Medulla oblongata (tissue), 1 donor: Measurements from ENCODE around the gene C1orf50.
A peak's percentile ranks its signal among the peaks of the same experiment; 100 is the strongest.
"Not testable (repeated sequence)": the region's sequence is repeated elsewhere in the genome, so short reads cannot be mapped to it uniquely, and the experiment has no call there.

Experiments
- DNase-seq: peaks from one replicate; pipeline ENCODE4 v3.0.0-alpha.2; 2015; ENCODE audit errors: extremely low spot score

The C1orf50 gene

DNA sequence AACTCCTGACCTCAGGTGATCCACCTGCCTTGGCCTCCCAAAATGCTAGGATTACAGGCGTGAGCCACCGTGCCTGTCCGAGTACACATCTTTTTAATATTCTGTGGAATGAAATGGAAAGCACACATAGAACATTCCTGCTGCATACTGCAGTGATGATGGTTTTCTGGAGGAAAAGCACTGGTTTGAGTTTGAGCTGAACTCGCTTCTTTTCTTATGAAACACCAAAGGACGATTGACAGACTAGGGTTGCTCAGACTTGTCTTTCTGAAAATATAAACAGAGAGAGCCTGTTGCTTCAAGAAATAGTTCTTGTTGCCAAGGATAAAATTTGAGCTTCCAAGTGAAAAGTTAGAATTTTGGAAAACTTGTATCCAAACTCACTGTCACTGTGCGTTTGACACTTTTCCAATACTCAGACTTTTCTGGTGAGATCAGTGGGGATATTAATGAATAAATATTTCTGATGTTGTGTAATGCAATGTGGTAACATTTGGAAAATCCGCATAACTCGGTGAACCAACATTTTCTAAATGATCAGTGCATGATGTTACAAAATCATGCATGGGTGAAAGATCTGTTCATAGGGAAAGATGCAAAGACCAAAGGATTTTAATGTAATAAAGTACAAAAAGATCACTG, 34.9 kb downstream of the C1orf50 start:
- DNase-seq = no peak

DNA sequence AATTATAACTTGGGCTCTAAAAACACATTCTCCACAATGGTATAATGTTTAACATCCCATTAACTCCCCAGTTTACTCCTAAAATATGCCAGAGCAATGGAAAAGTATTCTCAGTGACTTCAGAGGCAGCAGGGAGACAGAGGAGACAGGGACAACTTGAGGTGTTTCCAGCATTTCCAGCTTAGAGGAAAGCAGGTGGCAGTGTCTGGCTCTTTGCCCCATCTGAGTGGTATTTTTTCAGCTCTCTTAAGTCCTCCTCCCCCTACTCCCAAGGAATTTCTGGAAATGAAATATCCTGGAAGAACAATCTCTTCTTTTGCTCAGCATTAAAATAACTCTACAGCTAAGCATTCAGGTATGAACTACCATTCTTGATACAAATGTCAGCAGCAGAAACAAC, 39.1 kb downstream of the C1orf50 start:
- DNase-seq = no peak

DNA sequence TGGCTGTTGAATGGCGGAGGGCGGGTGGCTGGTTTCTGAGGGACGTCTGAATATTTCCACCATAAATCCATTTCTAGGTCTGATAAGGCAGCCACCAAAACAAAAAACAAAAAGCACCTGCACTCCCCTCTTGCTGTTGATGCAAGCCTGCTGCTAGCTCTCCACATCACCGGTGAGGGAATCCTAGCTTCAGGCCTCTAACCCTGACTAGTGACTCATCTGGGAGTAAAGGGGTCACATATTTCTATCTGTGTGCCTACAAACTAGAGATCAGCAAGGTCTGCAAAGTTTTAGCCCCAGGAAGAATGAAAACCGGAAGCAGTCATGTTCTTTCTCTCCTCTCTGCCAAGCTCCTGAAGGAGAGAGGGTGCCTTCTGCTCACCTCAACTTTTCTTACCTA, 39.5 kb downstream of the C1orf50 start:
- no peak for DNase-seq

DNA sequence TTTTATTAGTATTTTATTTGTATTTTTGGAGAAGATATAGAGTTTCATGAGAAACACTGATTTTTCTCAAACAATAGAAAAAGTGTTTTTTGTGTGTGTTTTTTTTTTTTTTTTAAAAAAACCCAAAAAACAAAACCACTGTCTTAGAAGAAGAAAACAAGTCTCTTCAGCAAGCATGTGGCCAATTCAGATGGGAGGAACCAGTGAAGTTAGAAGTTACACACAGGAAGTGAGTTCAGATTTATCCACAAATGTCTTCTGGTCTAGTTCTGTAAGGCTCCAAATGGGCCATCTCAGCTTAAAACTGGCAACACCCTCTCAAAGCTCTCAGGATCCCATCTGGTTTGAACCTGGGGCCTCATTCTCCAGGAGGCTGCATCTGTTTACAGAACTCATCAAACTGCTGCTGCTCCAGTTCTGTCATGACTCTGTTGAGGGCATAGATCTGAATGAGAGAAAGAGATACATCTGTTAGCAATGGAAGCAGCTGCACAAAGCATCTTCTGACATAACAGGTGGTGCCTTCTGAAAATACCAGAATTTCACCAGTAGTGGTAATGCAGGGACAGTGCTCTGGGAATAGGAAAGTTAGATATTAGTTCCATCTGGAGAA, 40.1 kb downstream of the C1orf50 start:
- no peak for DNase-seq

DNA sequence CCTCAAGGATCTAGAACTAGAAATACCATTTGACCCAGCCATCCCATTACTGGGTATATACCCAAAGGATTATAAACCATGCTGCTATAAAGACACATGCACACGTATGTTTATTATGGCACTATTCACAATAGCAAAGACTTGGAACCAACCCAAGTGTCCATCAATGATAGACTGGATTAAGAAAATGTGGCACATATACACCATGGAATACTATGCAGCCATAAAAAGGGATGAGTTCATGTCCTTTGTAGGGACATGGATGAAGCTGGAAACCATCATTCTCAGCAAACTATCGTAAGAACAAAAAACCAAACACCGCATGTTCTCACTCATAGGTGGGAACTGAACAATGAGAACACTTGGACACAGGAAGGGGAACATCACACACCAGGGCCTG, 47.8 kb downstream of the C1orf50 start:
- not testable (repeated sequence) for DNase-seq

DNA sequence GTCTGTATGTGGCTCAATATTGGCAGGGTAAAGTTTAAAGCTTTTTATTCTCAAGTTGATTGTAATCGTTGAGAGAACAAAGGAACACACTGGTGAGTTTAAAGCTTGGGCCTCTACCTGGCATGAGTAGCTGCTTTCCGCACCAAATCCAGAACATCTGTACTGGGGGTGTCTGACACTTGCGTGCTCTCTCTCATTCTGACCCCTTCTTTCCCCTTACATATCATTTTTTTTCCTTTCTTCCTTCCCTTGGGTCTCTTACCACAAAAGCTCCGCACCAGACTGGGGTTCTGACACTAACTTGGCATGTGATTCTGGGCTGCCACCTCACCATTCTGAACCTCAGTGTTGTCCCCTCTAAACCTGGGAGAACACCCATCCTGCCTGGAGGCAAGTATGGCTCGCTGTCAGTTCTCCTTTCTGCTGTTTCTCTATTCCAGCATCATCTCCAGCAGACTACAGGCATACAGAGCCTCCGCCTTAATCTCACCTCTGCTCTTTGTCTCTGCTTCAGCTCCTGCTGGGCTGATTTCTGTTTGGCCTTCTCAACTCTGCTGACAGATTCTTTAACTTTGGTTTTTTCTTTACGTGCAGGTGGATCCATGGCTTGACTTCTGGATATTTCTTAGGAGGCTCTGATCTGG, 49.0 kb downstream of the C1orf50 start:
- no peak for DNase-seq

DNA sequence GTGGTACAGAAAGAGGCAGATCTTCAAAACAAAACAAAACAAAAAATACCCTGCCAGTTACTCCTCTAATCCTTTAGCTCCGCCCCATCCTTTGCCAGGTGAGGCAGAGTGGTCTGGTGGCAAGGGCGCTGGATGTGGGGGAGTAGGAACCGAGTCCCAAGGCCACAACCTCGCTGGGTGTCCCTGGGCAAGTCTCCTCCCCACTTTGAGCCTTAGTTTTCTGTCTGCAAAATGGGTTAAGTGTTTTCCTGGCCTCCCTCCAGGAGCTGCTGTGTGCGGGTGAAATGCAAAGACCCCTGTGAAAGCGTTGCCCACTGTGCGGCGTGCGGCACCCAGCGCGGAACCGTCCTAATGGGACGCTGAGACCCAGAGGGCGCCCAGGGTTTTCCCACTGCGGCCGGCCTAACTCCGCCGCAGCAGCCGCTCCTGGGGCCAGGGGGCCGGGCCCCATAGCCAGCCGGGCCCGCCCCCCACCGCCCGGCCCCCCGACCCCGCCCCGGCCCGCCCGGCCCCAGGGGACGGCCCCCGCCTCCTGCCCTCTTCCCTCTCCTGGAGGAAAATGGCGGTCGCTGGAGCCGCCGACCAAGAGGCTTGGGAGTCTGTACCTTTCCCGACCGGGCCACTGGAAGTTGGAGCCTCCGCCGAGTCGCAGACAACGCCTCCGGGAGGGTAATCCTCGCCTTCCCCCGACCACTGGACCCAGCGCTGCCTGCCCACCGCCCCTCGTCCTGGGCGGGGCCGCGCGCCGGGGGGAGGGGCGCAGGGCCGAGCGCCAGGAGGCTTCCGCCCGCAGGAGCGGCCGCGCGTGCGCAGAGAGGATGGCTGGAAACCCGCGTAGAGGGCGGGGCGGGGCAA, 49.8 kb downstream of the C1orf50 start, which contains the start of the genes ERMAP and SVBP:
Gene ERMAP (plus strand): TSS at position 538 of the 855 bp plus-strand sequence. CDS start 13,327 bp downstream, outside the sequence.
Gene SVBP (minus strand): TSS at position 813 of the 855 bp plus-strand sequence. CDS start 853 bp downstream, outside the sequence.
- DNase-seq = peak; percentile 93

DNA sequence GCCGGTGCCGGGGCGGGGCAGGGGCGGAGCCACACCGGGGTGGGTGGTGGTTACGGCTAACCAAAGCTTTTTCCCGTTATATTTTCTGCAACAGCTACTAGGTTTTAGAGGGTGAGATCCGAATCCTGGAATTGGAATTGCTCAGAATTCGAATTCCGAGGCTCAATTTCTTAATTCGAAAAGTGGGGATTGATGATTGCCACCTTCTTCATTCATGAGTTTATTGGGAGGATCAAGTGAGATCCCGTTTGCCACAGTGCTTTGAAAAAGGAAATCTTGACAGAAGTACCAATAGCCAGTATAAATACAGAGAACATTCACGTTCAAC, 50.4 kb downstream of the C1orf50 start:
- no peak for DNase-seq

DNA sequence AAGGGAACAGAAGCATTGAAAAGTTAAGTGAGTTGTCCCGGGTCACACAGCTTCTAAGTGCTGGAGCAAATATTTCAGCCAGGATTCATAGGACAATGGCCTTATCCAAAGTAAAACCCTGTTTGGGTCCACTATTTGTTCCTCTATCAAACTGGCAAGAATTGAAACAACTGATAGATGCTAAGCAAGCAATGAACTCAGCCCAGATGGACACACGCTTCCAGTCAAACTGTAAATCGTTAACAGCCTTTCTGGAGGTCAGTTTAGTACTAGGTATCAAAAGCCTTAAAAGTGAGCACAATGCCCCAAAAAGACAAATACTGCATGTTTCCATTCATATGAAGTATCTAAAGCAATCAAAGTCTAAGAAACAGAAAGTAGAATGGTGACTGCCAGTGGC, 50.9 kb downstream of the C1orf50 start:
- no peak for DNase-seq

DNA sequence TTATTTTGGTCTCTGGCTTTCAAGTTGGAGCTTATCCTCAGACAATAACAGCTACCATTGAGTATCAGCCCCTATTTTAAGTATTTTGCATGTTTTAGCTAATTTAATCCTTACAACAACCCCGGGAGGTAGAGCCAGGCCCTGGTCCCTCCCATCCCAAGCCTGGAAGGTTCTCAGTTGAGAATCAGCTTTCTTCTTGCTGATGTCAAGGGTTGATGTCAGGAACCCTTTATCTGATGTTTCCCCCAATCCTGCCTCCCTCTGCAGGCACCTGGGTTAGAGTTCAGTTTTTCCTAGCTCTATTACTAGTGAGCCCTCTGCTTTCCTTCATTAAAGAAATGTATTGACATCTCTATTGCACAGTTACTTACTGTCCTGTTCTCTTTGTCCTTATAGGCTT, 53.8 kb downstream of the C1orf50 start:
- DNase-seq = no peak

DNA sequence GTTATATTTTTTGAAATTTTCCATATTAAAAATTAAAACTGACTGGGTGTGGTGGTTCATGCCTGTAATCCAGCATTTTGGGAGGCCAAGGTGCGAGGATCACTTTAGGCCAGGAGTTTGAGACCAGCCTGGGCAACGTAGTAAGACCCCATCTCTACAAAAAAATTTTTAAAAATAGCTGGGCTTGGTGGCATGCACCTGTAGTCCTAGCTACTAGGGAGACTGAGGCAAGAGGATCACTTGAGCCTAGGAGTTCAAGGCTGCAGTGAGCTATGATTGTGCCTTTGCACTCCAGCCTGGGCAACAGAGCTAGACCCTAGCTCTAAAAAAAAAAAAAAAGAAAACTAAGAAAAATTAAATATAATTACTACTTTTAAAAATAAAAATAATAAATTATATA, 54.6 kb downstream of the C1orf50 start:
- DNase-seq = no peak

DNA sequence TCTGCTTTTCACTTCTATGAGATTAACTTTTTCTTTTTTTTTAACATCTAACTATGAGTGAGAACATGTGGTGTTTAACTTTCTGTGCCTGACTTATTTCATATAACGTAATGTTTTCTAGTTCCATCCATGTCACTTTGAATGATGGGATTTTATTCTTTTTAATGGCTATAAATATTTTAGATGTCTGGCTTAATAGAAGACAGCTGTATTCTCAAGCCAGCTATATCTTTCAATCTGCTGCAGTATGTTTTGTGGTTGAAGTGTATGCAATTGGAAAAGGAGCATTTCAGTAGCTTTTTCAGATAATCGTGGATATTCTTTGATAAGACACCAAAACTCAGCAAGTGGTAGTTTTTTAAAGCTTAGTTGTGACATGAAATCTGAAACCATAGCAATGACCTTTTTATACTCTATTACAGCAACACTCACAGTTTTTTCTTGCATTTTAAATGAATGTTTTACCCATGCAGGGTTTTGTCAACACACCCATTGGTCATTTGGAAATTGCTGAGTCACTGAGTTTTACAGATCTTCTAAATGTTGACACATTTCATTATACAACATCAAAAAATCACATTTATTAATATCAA, 55.8 kb downstream of the C1orf50 start:
- no peak for DNase-seq

DNA sequence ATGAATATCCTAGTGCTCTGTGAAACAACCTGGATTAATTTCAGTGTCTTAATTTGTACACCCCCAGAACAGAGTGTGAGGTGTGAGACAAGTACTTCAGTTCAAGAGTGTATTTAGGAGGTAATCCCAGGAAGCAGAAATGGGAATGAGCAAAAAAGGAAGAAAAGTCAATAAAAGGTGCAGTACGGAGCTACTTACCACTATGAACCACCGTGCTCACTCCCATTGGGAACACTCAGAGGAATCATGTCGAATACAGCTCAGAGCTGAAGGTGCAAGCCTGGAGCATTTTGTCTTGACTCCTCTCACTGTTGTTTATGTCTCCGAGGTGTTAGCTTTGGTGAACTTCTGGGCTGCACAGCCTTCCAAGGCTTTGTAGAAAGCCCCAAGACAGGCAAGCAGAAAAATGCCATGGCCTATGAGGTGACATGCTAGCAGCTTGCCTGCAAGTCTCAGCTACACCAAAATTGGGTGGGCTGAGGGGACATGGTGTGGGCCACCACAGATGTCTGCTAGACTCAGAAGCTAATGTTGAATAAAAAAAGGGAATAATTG, 57.5 kb downstream of the C1orf50 start:
- DNase-seq = no peak

DNA sequence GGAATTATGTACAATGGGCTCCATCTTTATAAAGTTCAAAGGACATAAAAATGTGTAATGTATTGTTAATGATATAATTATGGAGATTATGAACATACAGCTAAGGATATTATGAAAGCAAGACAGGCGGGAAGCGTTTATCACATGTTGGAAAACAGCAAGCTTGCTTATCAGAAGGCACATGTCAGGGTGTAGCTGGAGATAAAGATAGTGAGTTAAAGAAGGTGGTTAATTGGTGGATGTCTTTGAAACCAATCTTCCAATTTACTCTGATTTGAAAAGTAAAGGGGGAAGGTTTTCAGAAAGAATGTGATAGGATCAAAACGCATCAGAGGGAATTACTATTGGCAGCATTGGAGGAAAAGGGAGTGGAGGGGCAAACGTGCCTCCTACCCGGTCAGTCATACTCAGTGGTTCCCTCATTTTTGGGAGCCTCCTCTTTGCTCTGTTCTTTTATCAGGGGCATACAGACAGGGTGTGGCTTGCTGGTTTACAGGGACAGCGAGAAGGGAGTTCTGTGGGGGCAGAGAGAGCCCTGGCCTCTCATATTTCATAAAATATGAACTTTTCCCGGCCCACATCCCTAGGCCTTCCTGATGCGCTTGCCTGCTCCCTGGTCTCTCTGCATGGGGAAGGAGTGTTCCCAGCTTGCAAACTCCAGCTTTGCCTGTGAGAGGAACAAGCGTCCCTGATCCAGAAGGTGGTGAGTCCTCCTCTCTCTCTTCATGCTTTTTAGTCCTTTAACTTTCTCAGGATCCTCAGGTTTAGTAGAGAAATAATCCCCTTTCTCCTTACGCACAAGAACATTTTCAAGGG, 58.2 kb downstream of the C1orf50 start:
- DNase-seq = no peak
